SW480 (cell line): ENCODE measurements around the gene AUNIP.
A peak's percentile ranks its signal among the peaks of the same experiment; 100 is the strongest.

Experiments used
- DNase-seq: peaks from one replicate; pipeline ENCODE4 v3.0.0-alpha.2; 2016; ENCODE audit warnings: low spot score

AUNIP gene

DNA sequence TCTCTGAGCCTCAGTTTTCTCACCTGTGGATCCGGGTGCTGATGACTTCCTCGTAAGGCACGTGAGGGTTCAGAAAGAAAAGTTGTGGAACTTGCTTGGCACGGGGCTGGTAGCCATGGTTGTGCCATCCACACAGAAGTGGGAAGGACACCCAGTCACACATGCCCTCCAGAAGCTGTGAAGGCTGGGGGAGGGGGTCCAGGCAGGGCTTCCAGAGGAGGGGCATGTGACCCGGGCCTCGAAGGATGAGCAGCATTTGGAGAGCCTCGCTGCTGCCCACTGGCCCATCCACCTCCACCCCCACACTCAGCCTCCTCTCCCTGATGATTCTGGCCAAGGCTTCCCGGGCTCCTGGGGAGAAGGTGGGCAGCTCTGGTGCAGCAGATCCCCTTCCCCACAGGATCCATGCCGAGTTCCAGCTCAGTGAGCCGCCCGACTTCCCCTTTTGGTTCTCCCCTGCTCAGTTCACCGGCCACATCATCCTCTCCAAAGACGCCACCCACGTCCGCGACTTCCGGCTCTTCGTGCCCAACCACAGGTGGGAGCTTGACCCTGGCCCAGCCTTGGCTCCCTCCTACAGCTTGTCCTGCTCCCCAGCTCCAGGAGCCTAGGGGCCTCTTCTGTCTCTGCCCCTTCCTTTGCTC, 49.9 kb downstream of the AUNIP start:
- no peak for DNase-seq

DNA sequence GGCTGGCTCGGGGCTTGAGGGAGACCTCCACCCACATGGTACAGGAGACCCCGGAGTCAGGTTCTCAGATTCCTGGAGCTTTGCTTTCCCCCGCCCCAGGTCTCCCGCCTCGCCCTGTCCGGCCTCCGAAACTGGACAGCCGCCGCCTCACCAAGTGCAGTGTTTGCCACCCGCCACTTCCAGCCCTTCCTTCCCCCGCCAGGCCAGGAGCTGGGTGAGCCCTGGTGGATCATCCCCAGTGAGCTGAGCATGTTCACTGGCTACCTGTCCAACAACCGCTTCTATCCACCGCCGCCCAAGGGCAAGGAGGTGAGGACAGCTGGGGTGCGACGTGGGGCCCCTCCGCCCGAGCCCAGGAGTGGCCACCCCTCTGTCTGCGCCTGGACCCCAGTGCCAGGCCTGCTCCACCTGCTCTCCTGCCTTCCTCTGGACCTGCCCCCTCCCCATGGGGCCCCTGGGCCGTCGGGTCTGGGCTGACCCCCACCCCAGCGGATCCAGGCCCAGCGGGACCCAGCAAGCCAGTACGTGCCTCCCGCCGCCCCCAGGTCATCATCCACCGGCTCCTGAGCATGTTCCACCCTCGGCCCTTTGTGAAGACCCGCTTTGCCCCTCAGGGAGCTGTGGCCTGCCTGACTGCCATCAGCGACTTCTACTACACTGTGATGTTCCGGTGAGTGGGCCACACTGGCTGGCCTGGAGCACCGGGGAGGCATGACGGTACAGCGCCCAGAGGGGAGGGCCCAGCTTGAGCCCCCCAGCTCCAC, 50.6 kb downstream of the AUNIP start:
- no peak for DNase-seq

DNA sequence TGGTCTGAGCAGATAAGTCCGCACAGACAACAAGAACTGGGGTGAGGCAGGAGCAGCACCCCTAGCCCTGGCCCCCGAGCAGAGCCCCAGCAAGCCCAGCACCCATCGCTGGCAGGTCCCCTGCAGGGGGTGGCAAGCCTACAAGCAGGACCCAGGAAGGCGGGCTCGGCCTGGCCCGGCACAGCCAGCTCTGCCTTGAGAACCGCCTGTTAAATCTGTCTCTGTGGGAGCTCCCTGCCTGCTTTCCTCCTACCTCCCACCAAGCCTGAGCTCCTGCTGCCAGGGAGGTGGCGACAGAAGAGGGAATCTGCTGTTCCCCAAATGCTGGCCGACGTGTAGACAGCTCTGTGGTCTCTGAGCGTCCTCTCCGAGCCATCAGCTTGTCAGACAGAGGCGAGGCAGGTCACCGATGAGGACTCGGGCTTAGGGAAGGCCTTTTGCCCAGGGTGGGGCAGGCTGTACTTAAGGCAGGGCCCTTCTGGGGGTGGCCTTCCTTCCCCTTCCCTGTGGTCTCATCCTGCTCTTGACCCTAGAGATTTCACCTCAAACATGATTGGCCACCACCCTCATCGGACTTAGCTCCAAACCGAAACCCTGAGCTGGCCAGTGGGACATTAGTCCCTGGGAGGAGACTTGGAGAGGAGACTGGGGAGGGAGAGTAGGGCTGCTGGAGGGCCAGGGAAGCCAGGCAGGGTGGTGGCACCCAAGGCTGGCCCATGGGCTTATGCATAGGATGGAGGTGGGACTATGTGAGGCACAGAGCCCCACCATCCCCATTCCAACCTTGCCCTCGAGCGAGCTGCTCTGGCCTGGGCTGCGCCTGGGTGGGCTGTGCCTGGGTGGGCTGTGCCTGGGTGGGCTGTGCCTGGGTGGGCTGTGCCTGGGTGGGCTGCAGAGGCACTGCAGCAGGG, 51.5 kb downstream of the AUNIP start:
- no peak for DNase-seq

DNA sequence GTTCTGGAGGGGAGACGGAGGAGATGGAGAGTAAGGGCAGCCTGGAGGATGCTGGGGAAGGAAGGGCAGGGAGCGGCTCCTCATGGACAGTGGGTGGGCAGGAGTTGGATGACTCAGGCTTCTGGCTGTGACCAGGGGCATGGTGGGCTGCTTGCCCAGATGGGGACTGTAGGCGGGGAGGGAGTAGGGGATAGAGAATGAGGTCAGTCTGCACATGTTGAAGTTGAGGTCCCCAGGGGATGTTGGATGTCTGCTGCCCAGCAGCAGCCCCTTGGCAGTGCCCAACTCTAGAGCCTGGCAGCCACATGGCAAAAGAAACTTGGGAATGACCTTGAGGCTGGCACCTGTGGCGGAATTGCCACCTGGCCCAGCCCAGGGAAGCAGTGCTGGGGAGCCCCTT, 52.8 kb downstream of the AUNIP start:
- DNase-seq = no peak

DNA sequence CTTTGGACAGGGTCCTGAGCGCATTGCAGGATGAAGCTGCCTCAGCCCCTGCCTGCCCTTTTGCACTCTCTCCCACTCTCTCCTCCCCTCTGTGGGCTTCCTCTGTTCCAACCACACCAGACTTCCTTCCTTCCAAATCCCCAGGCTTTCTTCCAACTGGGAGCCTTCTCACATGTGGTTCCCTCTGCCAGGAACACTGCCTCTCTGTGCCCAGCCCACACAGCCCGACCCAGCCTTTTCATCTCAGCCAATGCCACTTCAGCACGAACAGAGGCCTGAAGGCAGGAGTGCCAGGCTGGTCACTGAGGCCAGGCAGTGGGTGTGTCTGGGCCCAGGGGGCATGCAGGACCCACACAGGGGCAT, 53.4 kb downstream of the AUNIP start:
- DNase-seq = no peak

DNA sequence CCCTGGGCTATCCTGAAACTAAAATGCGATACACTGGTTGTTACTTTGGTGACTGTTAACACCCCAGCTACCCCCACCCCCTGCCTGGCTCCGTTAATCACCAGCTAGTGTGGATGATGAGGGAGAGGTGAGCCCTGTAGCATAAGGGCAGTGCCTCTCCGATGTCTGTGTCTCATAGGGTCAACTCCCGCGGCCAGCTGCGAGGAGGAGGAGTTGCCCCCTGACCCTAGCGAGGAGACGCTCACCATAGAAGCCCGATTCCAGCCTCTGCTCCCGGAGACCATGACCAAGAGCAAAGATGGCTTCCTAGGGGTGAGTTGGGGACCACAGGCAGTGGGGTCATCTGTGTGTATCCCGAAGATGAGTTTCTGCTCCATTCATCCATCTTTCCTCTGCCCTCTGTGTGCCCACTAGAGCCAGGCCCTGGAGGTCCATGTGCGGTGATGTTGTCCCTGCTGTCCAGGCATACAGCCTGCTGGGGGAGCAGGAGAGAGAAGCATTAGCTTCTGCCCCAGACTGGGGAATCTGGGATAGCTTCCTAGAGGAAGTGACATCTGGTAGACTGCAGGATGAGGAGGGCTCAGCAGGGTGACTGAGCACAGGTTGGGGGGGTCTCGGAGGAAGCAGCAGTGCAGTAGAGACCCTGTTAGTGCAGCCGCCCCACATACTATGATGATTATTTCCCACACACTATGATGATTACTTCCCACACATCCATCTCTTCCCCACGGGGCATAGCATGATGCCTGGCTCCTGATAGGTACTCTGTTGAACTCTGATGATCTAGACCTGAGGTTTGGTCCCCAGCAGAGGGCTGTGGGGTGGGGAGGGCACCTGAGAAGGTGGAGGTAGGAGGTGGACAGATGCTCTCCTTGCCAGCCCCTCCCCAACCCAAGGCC, 54.0 kb downstream of the AUNIP start:
- no peak for DNase-seq

DNA sequence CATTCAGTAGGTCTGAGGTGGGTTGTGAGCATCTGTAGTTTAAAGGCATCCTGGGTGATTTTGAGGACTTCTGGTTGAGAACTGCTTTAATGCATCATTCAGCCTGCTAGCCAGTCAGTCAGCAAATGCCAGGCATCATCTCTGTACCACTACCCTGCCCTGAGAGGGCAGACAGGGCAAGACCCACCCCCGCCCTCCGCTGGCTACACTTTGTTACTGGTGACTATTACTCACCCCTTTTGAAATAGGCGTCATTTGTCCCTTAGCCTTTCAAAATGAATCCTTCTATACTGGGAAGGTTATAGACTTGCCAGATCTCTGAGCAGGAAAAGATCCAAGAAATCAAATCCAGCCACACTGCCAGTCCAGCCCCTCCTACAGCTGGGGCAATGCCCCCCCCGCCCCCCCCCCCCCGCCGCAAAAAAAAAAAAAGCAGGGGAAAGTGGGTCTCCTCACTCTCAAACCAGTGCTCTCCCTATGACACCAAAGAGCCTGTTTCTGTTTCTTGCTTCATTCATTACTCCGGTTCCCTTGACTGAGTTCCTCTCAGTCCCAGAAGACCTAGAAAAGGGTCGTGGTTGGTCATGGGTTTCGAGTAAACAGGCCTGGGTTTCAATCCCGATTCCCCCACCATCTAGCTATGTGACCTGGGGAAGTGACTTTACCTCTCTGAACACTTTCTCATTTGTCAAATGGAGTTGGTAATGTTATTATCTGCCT, 54.9 kb downstream of the AUNIP start:
- DNase-seq = no peak

DNA sequence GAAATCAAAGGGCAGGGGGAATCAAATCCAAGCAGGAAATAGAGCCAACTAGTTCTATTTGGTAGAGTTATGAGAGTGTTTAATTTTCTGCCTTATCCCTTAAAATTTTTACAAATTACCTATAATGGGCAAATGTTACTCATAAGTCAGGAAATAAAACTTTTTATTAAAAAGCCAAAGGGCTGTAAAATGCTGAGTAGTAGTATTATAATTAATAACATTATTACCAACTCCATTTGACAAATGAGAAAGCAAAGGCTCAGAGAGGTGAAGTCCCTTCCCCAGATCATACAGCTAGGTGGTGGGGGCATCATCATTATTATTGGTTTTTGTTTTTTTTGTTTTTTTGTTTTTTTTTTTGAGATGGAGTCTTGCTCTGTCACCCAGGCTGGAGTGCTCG, 55.9 kb downstream of the AUNIP start:
- DNase-seq = no peak

DNA sequence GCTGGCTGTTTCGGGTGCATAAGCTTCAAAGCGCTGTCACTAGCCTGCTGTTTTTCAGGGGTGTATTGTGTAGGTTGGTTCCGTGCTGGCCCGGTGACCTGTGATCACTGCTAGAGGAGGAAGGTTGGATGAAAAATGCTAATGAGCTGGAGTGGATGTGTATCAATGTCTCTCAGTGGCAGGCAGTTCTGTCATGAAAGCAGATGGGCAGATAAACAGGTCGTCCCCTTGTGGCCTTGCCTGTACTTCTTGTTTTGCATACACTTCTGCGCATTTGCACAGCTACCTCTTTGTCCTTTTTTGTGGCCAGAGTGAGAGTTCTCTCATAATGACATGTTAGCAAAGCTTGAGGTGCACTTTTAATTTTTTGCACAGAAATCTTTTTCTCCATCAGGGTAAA, 56.3 kb downstream of the AUNIP start:
- no peak for DNase-seq

DNA sequence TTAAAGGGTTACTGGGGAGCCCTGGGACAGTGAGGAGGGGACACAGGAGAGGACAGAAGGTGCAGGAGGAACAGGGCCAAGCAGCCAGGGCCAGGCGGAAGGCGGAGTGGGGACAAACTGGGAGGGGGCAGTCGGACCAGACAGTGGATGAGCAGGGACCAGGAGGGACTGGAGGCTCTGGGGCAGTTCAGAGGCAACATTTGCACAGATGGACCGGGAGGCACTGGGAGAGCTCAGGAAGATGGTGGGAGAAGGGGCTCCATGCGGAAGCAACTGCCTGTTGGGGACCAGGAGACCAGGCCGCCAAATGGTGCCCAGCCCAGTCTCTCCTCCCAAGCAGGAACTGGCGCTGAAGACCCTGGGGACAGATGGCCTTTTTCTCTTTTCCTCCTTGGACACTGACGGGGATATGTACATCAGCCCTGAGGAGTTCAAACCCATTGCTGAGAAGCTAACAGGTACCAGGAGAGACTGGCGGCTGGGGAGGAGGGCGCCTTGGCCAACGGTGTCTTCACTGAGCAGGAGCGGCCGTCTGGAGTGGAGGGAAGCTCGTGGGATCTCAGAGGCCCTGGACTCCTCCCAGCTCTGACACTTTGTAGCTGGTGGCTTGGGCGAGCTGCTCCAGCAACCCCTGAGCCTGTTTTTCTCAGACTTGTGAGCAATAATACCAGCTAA, 58.4 kb downstream of the AUNIP start:
- no peak for DNase-seq

DNA sequence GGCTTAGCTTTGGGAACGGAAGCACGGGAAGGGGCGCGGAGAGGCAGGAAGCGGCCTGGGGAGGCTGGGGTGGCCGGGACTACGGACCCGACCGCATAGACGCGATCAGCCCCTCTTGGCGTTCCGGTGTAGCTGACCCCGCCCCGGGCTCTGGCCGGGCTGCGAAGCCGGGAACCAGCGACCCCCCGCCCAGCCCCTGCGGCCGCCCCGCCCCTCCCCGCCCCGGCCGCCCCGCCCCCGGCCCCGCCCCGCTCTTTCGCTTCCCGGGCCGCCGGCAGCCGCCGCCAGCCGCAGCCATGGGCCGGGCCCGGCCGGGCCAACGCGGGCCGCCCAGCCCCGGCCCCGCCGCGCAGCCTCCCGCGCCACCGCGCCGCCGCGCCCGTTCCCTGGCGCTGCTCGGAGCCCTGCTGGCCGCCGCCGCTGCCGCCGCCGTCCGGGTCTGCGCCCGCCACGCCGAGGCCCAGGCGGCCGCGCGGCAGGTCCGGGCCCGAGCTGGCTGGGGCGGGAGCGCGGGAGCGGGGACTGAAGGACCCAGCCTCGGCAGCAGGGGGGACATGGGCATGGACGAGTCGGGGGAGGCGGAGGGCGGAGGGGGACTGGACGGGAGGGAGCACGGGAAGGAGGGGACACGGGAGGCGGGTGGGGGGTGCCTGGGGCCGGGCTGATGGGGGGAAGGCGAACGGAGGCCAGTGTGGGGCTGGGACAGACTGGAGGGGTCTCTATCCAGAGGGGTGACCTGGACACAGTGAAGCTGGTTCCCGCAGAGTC, 59.1 kb downstream of the AUNIP start, which contains the start of gene SELENON:
TSS of gene SELENON (plus strand) at position 259 of the 768 bp plus-strand sequence. CDS start at position 297, 38 bp downstream.
- peak; percentile 33 for DNase-seq

DNA sequence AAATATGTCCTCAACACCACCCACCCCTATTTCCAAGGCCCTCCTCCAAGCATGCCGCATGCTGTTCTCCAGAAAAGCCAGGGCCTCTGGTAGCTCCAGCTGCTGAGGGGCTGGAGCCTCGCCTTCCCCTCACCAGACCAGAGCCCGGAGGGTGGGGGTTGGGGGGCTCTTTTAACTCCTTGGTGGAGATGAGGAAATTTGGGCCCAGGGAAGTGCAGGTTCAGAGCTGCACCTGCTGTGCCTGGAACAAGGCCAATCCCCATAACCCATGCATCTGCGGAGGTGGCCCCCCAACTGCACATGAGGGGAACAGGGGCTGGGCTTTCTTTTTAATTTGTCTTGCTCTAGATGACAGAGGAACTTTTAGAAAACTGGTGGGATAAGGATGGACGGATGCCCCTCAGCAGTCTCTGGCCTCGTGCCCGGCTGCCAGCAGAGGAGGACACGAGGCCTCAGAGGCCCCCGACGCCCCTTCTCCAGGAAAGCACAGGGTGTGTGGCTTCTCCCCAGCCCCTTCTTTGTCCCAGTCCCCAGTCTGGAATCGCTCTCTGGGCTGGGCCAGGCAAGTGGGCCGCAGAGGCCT, 59.8 kb downstream of the AUNIP start:
- DNase-seq = no peak

DNA sequence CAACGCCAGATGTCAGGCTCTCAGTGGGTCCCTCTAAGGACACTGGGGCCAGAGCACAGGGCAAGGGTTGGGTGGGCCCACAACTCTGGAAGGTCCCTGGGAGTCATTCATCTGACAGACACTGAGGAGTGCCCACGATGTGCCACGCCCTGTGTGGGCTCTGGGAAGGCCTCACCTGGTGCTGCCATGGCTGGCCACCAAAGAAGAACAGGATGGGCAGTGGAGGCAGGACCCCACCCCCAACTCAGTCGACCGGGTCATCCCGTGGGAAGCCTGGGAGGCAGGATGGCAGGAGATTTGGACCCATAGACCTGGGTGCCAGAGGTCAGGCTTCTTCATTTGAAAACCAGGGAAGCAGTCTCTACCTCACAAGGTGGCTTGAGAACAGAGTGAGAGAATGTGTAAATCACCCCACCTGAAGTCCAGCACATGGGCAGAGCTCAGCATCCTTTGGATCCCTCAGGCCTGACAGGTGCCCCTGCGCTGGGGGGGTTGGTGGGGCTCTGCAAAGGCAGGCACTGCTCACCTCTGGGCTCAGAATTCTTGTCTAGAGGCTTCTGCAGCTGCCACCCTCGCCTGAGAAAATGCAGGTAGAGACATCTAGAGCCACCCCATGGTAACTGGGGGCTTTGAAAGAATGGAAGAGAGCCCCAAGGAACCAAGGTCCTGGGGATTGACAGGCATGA, 60.4 kb downstream of the AUNIP start:
- no peak for DNase-seq

DNA sequence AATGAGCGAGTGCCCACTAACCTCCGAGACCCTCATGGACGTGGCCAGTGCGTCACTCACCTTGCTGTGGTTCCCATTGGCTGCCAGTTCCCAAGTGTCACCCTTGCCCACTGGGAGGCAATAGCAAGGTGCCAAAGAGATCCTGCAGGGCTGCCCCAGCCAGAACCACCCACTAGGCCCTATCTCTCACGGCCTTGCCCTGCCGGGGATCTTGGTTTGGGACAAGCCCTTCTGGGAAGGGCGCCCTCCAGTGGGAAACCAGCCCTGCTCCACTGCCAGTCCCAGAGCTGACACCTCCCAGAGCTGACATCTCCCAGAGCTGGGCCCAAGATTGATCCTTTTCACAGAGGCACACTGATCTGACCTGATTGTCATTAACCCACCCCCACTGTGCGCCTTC, 61.3 kb downstream of the AUNIP start:
- no peak for DNase-seq

DNA sequence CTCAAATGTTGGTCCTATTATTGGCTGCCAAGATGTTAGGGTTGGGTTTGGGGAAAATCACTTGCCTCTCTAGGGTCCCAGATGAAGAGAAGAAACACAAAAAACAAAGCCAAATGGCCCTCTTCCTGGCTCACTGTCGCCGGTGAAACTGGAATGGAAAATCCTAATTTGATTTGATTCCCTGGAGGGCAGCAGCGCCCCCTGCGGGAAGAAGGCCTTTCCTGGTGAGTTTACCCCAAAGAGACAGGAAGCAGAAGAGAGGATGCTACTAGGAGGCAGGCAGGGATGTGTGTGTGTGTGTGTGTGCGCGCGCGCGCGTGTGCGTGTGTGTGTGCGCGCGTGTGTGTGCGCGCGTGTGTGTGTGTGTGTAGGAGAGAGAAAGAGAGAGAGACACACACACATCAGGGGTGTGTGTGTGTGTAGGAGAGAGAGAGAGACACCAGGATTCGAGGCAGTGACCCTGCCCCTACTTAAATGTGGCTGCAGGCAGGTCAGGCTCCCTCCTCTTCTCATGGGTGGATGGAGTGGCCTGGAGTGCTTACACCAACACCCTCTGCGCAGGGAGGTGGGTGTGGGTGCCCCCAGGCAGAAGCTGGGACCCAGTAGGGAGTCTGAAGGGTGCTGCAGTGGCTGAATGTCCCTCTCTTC, 62.3 kb downstream of the AUNIP start:
- DNase-seq = peak; percentile 62

DNA sequence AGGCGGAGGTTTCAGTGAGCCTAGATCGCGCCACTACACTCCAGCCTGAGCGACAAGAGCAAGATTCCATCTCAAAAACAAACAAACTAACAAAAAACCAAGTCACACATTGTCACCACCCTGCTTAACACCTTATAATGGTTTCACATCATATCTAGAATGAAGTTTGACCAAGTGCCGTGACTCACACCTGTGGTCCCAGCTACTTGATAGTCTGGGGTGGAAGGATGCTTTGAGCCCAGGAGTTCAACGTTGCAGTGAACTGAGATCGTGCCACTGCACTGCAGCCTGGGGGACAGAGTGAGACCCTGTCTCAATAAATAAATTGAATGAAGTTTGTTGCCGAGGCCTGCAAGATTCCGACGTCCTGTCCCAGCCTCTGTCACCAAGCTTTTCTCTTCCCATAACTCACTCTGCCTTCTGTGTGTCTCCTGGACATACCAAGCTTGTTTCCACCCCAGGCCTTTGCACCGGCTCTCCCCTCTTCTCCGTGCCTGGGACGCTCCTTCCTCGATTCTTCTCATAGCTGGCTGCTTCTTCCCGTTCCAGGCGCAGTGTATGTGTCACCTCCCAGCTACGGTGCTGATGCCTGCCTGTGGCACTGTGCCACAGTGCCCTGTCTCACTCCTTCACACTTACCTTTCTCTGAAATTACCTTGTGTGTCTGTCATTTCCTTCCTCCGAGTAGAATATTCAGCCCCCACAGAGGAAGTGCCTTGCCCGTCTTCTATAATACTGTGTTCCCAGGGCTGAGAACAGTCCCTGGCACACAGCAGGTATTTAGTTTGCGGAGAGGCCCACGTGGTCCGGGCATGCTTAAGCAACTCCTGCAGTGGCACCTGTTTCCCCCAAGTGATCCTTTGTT, 63.1 kb downstream of the AUNIP start:
- DNase-seq = no peak

DNA sequence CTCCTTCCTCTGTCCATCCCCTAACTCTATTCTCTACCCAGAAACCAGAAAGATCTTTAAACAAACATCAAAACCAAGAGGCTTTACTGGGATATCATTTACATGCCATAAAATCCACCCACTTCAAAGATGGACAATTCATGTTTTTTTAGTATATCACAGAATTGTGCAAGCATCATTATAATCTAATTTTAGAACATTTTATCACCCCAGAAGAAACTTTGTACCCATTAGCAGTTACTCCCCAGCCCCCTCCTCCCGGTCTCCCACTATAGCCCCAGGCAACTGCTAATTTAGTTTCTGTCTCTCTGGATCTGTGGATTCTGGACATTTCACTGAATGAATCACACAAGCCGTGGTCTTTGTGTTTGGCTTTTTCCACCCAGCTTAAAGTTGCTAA, 64.0 kb downstream of the AUNIP start:
- DNase-seq = no peak
